OCI-LY3 (cell line): Measurements from ENCODE around the gene RHAG.

Experiments
- CTCF ChIP-seq: fragments of 200-600, 300-600 bp; sonication (generic); IDR thresholded peaks from 2 replicates; pipeline ENCODE4 v1.5.1; 2014; ENCODE audit warnings: antibody characterized with exemption, low read length, low read depth
- EZH2phosphoT487 ChIP-seq: fragments of 200-600 bp; shearing (Covaris generic); IDR thresholded peaks from 2 replicates; pipeline ENCODE4 v1.6.1; 2018; ENCODE audit warnings: antibody characterized with exemption, mixed run types, low read depth

- TF ChIP-seq CTCF (no peak), EZH2phosphoT487 (no peak)
Measured at GRCh38 chr6:49563006-49563886, 73.4 kb downstream of the RHAG start.
